GM18868 (cell line): ENCODE data around the gene TJP2.
"Not testable (repeated sequence)": the region's sequence is repeated elsewhere in the genome, so short reads cannot be mapped to it uniquely, and the experiment has no call there.

Experiments used
- ATAC-seq: cut with Tn5 transposase; IDR thresholded peaks from one replicate; pipeline ENCODE4 v1.9.1; 2021; ENCODE audit warnings: mild to moderate bottlenecking, moderate library complexity; ENCODE audit not compliant: unreplicated experiment

Gene TJP2

GRCh38 chr9:69157751-69158466 lies 16.2 kb upstream of the TJP2 start:
- no peak for ATAC-seq

DNA sequence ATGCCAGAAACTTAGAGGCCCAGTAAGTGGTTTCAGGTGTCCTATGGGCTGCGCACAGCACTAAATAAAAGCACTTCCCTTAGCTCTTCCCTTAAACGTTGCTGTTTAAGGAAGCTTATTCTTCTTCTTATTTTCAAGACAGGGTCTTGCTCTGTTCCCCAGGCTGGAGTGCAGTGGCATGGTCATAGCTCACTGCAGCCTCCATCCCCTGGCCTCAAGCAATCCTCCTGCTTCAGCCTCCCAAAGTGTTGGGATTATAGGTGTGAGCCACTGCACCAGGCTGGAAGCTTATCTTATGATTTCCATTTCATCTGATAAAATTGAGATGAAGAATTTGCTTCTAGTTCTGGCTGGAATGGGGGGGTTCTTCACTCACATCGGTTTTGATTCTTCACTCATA lies 15.6 kb upstream of the TJP2 start:
- no peak for ATAC-seq

DNA sequence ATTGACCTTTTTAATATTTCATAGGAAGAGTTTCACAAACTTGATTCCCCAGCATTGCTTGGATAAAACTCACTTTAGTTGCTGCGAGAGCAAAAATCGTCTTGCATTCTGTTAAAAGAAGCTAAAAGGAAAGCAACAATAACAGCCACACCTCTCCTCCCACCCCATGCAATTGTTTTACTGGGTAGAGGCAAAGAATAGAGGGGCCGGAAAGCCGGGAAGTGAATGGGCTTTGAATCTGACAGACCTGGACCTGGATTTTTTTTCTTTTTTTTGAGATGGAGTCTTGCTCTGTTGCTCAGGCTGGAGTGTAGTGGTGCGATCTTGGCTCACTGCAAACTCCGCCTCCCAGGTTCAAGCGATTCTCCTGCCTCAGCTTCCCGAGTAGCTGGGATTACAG lies 9.5 kb upstream of the TJP2 start:
- ATAC-seq: not testable (repeated sequence)

- ATAC-seq: no peak
Measured at GRCh38 chr9:69165581-69165980, 8.5 kb upstream of the TJP2 start.

DNA sequence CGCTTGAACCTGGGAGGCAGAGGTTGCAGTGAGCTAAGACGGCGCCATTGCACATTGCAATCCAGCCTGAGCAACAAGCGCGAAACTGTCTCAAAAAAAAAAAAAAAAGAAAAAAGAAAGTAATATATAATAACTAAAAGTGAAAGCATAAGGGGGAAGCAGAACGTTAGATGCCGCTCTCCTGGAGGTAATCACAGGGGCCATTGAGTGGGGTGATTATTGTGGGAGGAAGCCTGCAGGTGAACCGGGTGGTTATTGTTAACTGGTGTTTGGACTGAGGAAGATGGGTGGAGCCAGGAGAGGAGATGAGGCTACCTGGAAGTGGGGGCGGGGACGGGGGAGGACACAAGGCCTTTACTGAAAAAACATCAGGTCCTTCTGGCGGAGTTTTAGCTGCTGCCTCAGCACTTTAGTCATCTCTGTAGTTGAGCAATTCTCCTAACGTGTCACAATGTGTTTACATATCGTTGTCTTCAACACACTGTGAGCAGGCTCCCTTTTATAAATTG lies 5.3 kb upstream of the TJP2 start:
- ATAC-seq: peak; percentile 70

- no peak for ATAC-seq
Measured at GRCh38 chr9:69170231-69170630, 3.8 kb upstream of the TJP2 start.

GRCh38 chr9:69171049-69171448 lies 3.0 kb upstream of the TJP2 start:
- no peak for ATAC-seq

- no peak for ATAC-seq
Measured at GRCh38 chr9:69171517-69171916, 2.6 kb upstream of the TJP2 start.

GRCh38 chr9:69172895-69173294 lies 1.2 kb upstream of the TJP2 start:
- ATAC-seq: no peak

- peak; percentile 1 for ATAC-seq
Measured at GRCh38 chr9:69173497-69173890, 583 bp upstream of the TJP2 start.

DNA sequence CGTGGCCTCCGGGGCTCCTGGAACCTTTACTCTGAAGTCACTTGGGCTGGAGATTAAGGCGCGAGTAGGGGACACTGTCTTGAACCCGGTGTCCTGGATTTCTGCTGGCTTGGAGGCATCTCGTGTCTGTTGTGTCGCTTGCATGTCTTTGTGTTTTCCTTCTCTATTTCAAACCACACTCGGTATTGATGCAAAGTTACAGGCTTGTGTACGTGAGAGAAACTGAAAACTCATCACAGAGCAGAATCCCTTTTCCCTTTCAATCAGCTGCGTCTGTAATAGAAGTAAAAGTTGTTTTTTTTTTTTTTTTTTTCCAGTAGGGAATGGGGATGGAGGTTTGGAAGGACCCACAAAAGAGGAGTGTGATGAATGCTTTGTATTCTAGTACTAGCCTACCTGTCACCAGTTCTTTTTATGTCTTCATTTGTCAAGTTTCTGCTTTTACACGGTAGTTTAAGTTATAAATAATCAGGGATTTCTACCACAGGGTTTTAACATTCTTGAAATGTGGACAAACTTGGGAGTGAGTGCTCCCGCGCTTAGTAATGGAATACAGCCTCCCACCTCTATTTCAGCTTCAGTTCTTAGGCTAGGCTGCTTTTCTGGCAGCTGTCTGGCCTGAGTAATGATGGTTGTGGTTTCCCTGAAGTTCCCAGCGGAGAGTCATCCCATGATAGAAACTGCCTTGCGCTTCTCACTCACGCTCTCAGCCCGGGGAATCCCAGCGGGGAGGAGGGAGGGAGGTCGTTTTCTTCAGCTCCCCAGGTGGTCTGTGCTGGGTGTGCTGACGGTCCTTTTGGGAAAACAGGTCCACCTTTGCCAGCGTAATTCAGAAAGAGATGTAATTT lies 763 bp downstream of the TJP2 start:
- peak; percentile 57 for ATAC-seq

- ATAC-seq: peak; percentile 17
Measured at GRCh38 chr9:69175486-69175885, 1.4 kb downstream of the TJP2 start.

- peak; percentile 25 for ATAC-seq
Measured at GRCh38 chr9:69176471-69177171, 2.5 kb downstream of the TJP2 start.

DNA sequence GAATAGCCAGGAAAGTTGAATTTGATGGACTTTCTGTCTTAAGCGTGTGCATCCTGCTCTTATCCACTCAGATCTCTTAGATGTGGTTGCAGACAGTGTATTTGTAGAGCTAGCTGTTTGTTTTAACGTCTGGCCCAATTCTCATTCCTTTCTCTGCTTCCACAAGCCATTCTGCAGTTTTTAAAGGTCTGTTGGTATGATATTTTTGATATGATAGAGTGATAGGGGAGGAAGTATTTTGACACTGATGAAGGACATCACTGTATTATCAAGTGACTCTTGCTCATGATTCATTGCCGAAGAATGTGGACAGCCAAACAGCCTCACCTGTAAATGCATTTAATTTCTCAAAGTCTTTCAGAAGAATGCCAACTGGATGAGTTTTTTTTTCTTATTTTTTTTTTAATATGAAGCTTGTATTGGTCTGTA lies 4.5 kb downstream of the TJP2 start:
- ATAC-seq: no peak

GRCh38 chr9:69179037-69179436 lies 5.0 kb downstream of the TJP2 start:
- ATAC-seq: no peak

GRCh38 chr9:69180200-69180599 lies 6.1 kb downstream of the TJP2 start:
- ATAC-seq: no peak

- peak; percentile 53 for ATAC-seq
Measured at GRCh38 chr9:69180670-69181069, 6.6 kb downstream of the TJP2 start.

DNA sequence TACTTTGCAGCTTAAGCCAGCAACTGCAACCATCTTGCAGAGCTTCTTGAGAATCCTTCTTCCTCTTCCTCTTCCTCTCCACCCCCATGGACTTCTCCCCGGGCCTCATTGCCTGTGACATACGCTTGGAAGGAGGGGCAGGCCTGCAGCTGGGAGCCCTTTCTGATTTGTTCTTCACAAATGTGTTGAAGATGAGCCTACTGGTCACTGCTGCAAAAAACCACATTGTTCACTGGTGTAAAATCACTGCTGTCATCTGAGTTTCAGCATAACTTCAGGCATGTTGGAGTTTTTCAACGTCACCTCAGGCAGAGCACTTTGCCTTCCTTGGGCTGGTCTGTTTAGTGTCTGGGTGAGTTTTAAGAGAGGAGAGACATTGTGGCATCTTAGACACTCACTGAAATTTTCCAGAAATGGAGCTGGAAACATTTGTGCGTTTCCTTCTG lies 7.9 kb downstream of the TJP2 start:
- ATAC-seq: no peak

DNA sequence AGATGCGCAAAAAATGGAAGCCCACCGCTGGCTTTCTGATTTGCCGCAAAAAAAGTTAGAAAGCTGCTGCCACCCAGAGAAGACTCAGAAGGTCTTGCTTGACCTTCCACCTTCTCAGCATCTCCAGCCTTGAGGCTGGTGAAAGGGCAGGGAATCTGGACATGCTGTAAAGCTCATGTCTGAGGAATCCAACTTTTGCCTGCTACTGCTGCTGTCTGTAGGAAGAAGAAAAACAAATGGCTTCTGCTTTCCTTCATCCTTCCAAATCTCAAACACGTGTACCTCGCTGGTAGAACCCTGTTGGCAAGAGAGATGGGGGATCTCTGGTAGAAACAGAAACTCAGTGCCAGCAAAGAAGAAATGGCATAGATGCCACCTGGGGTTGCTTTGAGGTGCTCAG lies 10.2 kb downstream of the TJP2 start:
- ATAC-seq: no peak

DNA sequence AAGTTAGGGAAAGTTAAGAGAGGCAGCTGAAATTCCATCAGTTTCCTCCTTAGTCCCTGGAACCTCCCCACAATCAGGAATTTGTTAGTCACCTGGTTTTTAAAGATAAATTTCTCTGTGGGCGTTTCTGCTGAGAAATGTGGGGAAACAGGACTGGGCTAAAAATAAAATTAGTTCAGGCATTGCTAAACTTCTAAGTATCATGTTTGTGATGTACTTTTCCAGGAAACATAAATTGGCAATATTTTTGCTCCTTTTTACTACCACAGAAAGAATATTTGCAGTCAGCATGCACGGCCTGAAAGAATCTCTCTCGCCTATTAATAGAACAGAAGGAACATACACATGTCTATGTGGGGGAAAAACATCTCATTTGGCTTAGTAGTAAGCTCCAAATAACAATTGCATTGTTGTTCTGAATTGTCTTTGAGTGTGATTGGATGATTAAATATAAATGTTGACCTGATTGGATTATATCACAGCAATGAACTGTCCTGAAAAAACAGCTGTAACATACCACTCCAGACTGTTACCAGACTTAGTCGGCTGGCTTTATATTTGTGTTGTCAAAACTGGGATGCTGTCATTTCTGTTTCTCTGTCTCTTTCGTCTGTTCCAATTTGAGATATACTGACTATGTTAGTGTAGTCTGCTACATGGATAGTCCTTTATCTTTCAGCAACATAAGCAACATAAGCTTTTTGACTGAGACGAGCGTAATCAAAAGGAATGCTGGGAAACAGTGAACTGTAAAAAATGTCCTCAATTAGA lies 12.9 kb downstream of the TJP2 start:
- no peak for ATAC-seq

GRCh38 chr9:69188975-69189374 lies 14.9 kb downstream of the TJP2 start:
- no peak for ATAC-seq
